ENCODE data around the gene TEX13B. TPM values are rescaled to one million over a fixed set of nuclear protein-coding genes. Genes with fewer than 3 reads are reported as not detected.
A peak's percentile ranks its signal among the peaks of the same experiment; 100 is the strongest.

The TEX13B gene
- polyA plus RNA-seq, 2 of the 4 experiments (the other 2 are of a cell fraction): not detected

- 70% methylated on average over 4 of the region's 4 CpGs for WGBS (ENCODE audit: missing lambda C conversion rate)
- DNase-seq (ENCODE audit: low read depth in 1 of 2, low spot score in 1 of 2) (no peak), FAIRE-seq (no peak), ATAC-seq (no peak)
- no peak overlapping the region for H3K4me3 ChIP-seq
- CTCF ChIA-PET: interaction anchor here (0.9 to 1.9 kb wide), 8 partner anchors 9 to 1103 kb away, joined by 3 to 9 read pairs (median 3); no protein-coding TSS in a partner anchor
- no peak overlapping the region for H3K27ac ChIP-seq
- H3K4me1 ChIP-seq: no peaks in the 10 kb centered on the region
- POLR2A ChIA-PET: no interaction called here
- TF ChIP-seq CBX8 (IDR thresholded peaks at IDR 0.05) (no peak), GATA3 (IDR thresholded peaks at IDR 0.05; ENCODE audit: borderline replicate concordance) (no peak), CEBPB (IDR thresholded peaks at IDR 0.05) (no peak)
- no peaks in the 10 kb centered on the region for H3K9me3 ChIP-seq
- no peak overlapping the region for H3K4me2 ChIP-seq
Measured at GRCh38 chrX:107978071-107978470, 4.1 kb downstream of the TEX13B start.

GRCh38 chrX:107971636-107972035 lies 10.5 kb downstream of the TEX13B start:
- Histone ChIP-seq H3K9me3 (no peaks in the 10 kb centered on the region), H3K4me3 (no peak overlapping the region), H3K4me1 (no peaks in the 10 kb centered on the region), H3K4me2 (no peak overlapping the region), H3K27ac (no peak overlapping the region)
- no peak for ATAC-seq
- 85% methylated on average over 3 of the region's 3 CpGs for WGBS (ENCODE audit: missing lambda C conversion rate)
- POLR2A ChIA-PET: no interaction called here
- CTCF ChIA-PET: no interaction called here
- TF ChIP-seq CBX2 (IDR thresholded peaks at IDR 0.05; ENCODE audit: borderline replicate concordance, low read depth) (no peak), FOSB (CRISPR knock-in tag; IDR thresholded peaks at IDR 0.05) (no peak), KDM1A (IDR thresholded peaks at IDR 0.05; ENCODE audit: low read depth) (no peak), RAD21 (conservative IDR thresholded peaks at IDR 0.05 in 1 of 2, IDR thresholded peaks at IDR 0.05 in 1 of 2) (no peak), SMC3 (IDR thresholded peaks at IDR 0.05) (no peak), HDAC2 (IDR thresholded peaks at IDR 0.05) (no peak), HES2 (IDR thresholded peaks at IDR 0.05) (no peak), NR3C1 (IDR thresholded peaks at IDR 0.05) (no peak), GATA3 (IDR thresholded peaks at IDR 0.05; ENCODE audit: borderline replicate concordance) (no peak)
- peak; percentile 94 for FAIRE-seq
- DNase-seq (ENCODE audit: low read depth in 1 of 2, low spot score in 1 of 2): no peak

GRCh38 chrX:107970073-107970472 lies 12.1 kb downstream of the TEX13B start:
- no peak overlapping the region for H3K4me2 ChIP-seq
- ATAC-seq (no peak), DNase-seq (ENCODE audit: low read depth in 1 of 2, low spot score in 1 of 2) (no peak), FAIRE-seq (peak; percentile 84)
- CTCF ChIA-PET: interaction anchor here (2.2 kb wide), 1 partner anchor 9 kb away, joined by 9 read pairs; no protein-coding TSS in a partner anchor
- H3K4me3 ChIP-seq: no peak overlapping the region
- TF ChIP-seq KDM1A (IDR thresholded peaks at IDR 0.05; ENCODE audit: low read depth): no peak
- TF ChIP-seq POLR2AphosphoS2 (conservative IDR thresholded peaks at IDR 0.05; ENCODE audit: low read length): no peak
- no peak for TF ChIP-seq NPAS2 (CRISPR knock-in tag; IDR thresholded peaks at IDR 0.05; ENCODE audit: borderline replicate concordance)
- no peaks in the 10 kb centered on the region for H3K4me1 ChIP-seq
- 59% methylated on average over 2 of the region's 2 CpGs for WGBS (ENCODE audit: missing lambda C conversion rate)
- H3K27ac ChIP-seq: no peak overlapping the region
- no peaks in the 10 kb centered on the region for H3K9me3 ChIP-seq
- POLR2A ChIA-PET: no interaction called here

- Histone ChIP-seq H3K4me1 (no peaks in the 10 kb centered on the region), H3K4me3 (no peak overlapping the region), H3K27ac (no peak overlapping the region), H3K9me3 (no peaks in the 10 kb centered on the region), H3K4me2 (no peak overlapping the region)
- 49% methylated on average over 5 of the region's 5 CpGs for WGBS (ENCODE audit: missing lambda C conversion rate)
- DNase-seq (ENCODE audit: low read depth in 1 of 2, low spot score in 1 of 2): no peak
- ChIA-PET CTCF (interaction anchor here (0.7 to 2.2 kb wide), 2 partner anchors 10 to 21 kb away, joined by 3 to 9 read pairs; no protein-coding TSS in a partner anchor), POLR2A (no interaction called here)
- no peak for ATAC-seq
- FAIRE-seq: no peak
- TF ChIP-seq NR3C1 (IDR thresholded peaks at IDR 0.05) (no peak), E2F6 (IDR thresholded peaks at IDR 0.05; ENCODE audit: borderline replicate concordance, low read depth) (no peak), HEYL (CRISPR knock-in tag; IDR thresholded peaks at IDR 0.05) (no peak), REST (IDR thresholded peaks at IDR 0.05) (no peak), EHF (CRISPR knock-in tag; IDR thresholded peaks at IDR 0.05) (no peak), ZNF302 (CRISPR knock-in tag; IDR thresholded peaks at IDR 0.05) (no peak), ATOH8 (CRISPR knock-in tag; IDR thresholded peaks at IDR 0.05; ENCODE audit: low read depth) (no peak), POLR2A (IDR thresholded peaks at IDR 0.05; ENCODE audit: low read length) (no peak), CHD2 (IDR thresholded peaks at IDR 0.05; ENCODE audit: low read length, partially characterized antibody) (no peak), ESRRA (IDR thresholded peaks at IDR 0.05; ENCODE audit: borderline replicate concordance, low read length) (no peak), USF2 (IDR thresholded peaks at IDR 0.05) (no peak), POLR2AphosphoS2 (conservative IDR thresholded peaks at IDR 0.05; ENCODE audit: low read length) (no peak), RAD21 (conservative IDR thresholded peaks at IDR 0.05 in 1 of 2, IDR thresholded peaks at IDR 0.05 in 1 of 2) (no peak), ELK1 (IDR thresholded peaks at IDR 0.05; ENCODE audit: low read depth, low read length) (no peak)
Measured at GRCh38 chrX:107968623-107969022, 13.5 kb downstream of the TEX13B start.
